ENCODE results near the gene PDE7B.
"Not testable (repeated sequence)": the region's sequence is repeated elsewhere in the genome, so short reads cannot be mapped to it uniquely, and the experiment has no call there.

Gene PDE7B

GRCh38 chr6:136095986-136096385 is 244.5 kb downstream of the PDE7B start:
- Mint-ChIP-seq H3K9me3 (peaks cover 4 to 8% of the 10 kb centered on the region in 2 donors), H3K36me3 (ENCODE audit: insufficient read depth) (no peaks in the 10 kb centered on the region), H3K4me1 (ENCODE audit: low read depth in 2 of 2) (no peaks in the 10 kb centered on the region), H3K27me3 (peaks cover 0 to 13% of the 10 kb centered on the region in 2 donors), H3K4me3 (no peak overlapping the region), H3K27ac (no peak overlapping the region)
- ATAC-seq (replicated peaks) (no peak), DNase-seq (no peak)

- ATAC-seq (replicated peaks) (no peak), DNase-seq (no peak)
- Mint-ChIP-seq H3K27me3 (peaks cover 20 to 24% of the 10 kb centered on the region in 2 donors), H3K9me3 (no peaks in the 10 kb centered on the region), H3K4me3 (no peak overlapping the region), H3K36me3 (ENCODE audit: insufficient read depth) (no peaks in the 10 kb centered on the region), H3K27ac (no peak overlapping the region), H3K4me1 (ENCODE audit: low read depth in 2 of 2) (peaks cover 0 to 1% of the 10 kb centered on the region in 2 donors)
These were observed 251.6 kb downstream of the PDE7B start for GRCh38 chr6:136102991-136103688.

GRCh38 chr6:136103763-136104311 is 252.3 kb downstream of the PDE7B start:
- ATAC-seq (replicated peaks): no peak
- DNase-seq: no peak
- H3K36me3 Mint-ChIP-seq (ENCODE audit: insufficient read depth): no peaks in the 10 kb centered on the region
- no peak overlapping the region for H3K4me3 Mint-ChIP-seq
- peaks cover 0 to 1% of the 10 kb centered on the region in 2 donors for H3K4me1 Mint-ChIP-seq (ENCODE audit: low read depth in 2 of 2)
- no peaks in the 10 kb centered on the region for H3K9me3 Mint-ChIP-seq
- peaks cover 20 to 31% of the 10 kb centered on the region in 2 donors for H3K27me3 Mint-ChIP-seq
- H3K27ac Mint-ChIP-seq: no peak overlapping the region

GRCh38 chr6:136104556-136104955 is 253.1 kb downstream of the PDE7B start:
- Mint-ChIP-seq H3K27me3 (peaks cover 26 to 38% of the 10 kb centered on the region in 2 donors), H3K27ac (no peak overlapping the region), H3K9me3 (no peaks in the 10 kb centered on the region), H3K4me3 (no peak overlapping the region), H3K36me3 (ENCODE audit: insufficient read depth) (no peaks in the 10 kb centered on the region), H3K4me1 (ENCODE audit: low read depth in 2 of 2) (peaks cover 0 to 1% of the 10 kb centered on the region in 2 donors)
- ATAC-seq (replicated peaks) (no peak), DNase-seq (no peak)

- not testable (repeated sequence) for ATAC-seq (replicated peaks); DNase-seq; H3K27ac Mint-ChIP-seq; H3K4me1 Mint-ChIP-seq (ENCODE audit: low read depth in 2 of 2); H3K9me3 Mint-ChIP-seq; H3K4me3 Mint-ChIP-seq; H3K36me3 Mint-ChIP-seq (ENCODE audit: insufficient read depth)
- H3K27me3 Mint-ChIP-seq: peaks cover 38 to 48% of the 10 kb centered on the region in 2 donors
These were observed 254.3 kb downstream of the PDE7B start for GRCh38 chr6:136105797-136106196.

- peaks cover 0 to 1% of the 10 kb centered on the region in 2 donors for H3K4me1 Mint-ChIP-seq (ENCODE audit: low read depth in 2 of 2)
- DNase-seq (no peak), ATAC-seq (replicated peaks) (no peak)
- H3K9me3 Mint-ChIP-seq: no peaks in the 10 kb centered on the region
- peaks cover 43 to 57% of the 10 kb centered on the region in 2 donors for H3K27me3 Mint-ChIP-seq
- no peak overlapping the region for H3K27ac Mint-ChIP-seq
- H3K36me3 Mint-ChIP-seq (ENCODE audit: insufficient read depth): no peaks in the 10 kb centered on the region
- H3K4me3 Mint-ChIP-seq: no peak overlapping the region
These were observed 257.0 kb downstream of the PDE7B start for GRCh38 chr6:136108361-136108945.

GRCh38 chr6:136111831-136112230 is 260.3 kb downstream of the PDE7B start:
- no peak for DNase-seq
- Mint-ChIP-seq H3K9me3 (no peaks in the 10 kb centered on the region), H3K4me3 (no peak overlapping the region)

GRCh38 chr6:136112262-136112661 is 260.8 kb downstream of the PDE7B start:
- Mint-ChIP-seq H3K27me3 (peaks cover 69 to 71% of the 10 kb centered on the region in 2 donors), H3K4me1 (ENCODE audit: low read depth in 2 of 2) (no peaks in the 10 kb centered on the region), H3K36me3 (ENCODE audit: insufficient read depth) (no peaks in the 10 kb centered on the region), H3K4me3 (no peak overlapping the region), H3K9me3 (no peaks in the 10 kb centered on the region), H3K27ac (no peak overlapping the region)
- DNase-seq (no peak), ATAC-seq (replicated peaks) (no peak)

More at GRCh38 chr6:136111831-136112230, 260.3 kb downstream of the PDE7B start:
- no peaks in the 10 kb centered on the region for H3K4me1 Mint-ChIP-seq (ENCODE audit: low read depth in 2 of 2)
- no peaks in the 10 kb centered on the region for H3K36me3 Mint-ChIP-seq (ENCODE audit: insufficient read depth)
- H3K27ac Mint-ChIP-seq: no peak overlapping the region
- no peak for ATAC-seq (replicated peaks)
- H3K27me3 Mint-ChIP-seq: peaks cover 69 to 71% of the 10 kb centered on the region in 2 donors

GRCh38 chr6:136113736-136114173 is 262.3 kb downstream of the PDE7B start:
- ATAC-seq (replicated peaks) (peak; percentile 27), DNase-seq (no peak)
- H3K36me3 Mint-ChIP-seq (ENCODE audit: insufficient read depth): no peaks in the 10 kb centered on the region
- no peak overlapping the region for H3K4me3 Mint-ChIP-seq
- H3K4me1 Mint-ChIP-seq (ENCODE audit: low read depth in 2 of 2): no peaks in the 10 kb centered on the region
- no peak overlapping the region for H3K27ac Mint-ChIP-seq
- H3K9me3 Mint-ChIP-seq: no peaks in the 10 kb centered on the region
- peaks cover 65 to 78% of the 10 kb centered on the region in 2 donors for H3K27me3 Mint-ChIP-seq

- no peaks in the 10 kb centered on the region for H3K4me1 Mint-ChIP-seq (ENCODE audit: low read depth in 2 of 2)
- peaks cover 56 to 71% of the 10 kb centered on the region in 2 donors for H3K27me3 Mint-ChIP-seq
- no peaks in the 10 kb centered on the region for H3K9me3 Mint-ChIP-seq
- no peak overlapping the region for H3K4me3 Mint-ChIP-seq
- no peak overlapping the region for H3K27ac Mint-ChIP-seq
- no peak for ATAC-seq (replicated peaks)
- DNase-seq: no peak
- H3K36me3 Mint-ChIP-seq (ENCODE audit: insufficient read depth): no peaks in the 10 kb centered on the region
These were observed 263.2 kb downstream of the PDE7B start for GRCh38 chr6:136114661-136115060.

- Mint-ChIP-seq H3K27ac (no peak overlapping the region), H3K9me3 (no peaks in the 10 kb centered on the region), H3K4me3 (no peak overlapping the region), H3K4me1 (ENCODE audit: low read depth in 2 of 2) (no peaks in the 10 kb centered on the region), H3K36me3 (ENCODE audit: insufficient read depth) (no peaks in the 10 kb centered on the region), H3K27me3 (peaks cover 51 to 58% of the 10 kb centered on the region in 2 donors)
- DNase-seq: no peak
- no peak for ATAC-seq (replicated peaks)
These were observed 264.4 kb downstream of the PDE7B start for GRCh38 chr6:136115941-136116340.

GRCh38 chr6:136117081-136117480 is 265.6 kb downstream of the PDE7B start:
- Mint-ChIP-seq H3K4me3 (no peak overlapping the region), H3K4me1 (ENCODE audit: low read depth in 2 of 2) (no peaks in the 10 kb centered on the region), H3K27me3 (peaks cover 46 to 53% of the 10 kb centered on the region in 2 donors), H3K36me3 (ENCODE audit: insufficient read depth) (no peaks in the 10 kb centered on the region), H3K9me3 (no peaks in the 10 kb centered on the region), H3K27ac (no peak overlapping the region)
- DNase-seq: no peak
- ATAC-seq (replicated peaks): no peak

- H3K27ac Mint-ChIP-seq: no peak overlapping the region
- H3K4me1 Mint-ChIP-seq (ENCODE audit: low read depth in 2 of 2): no peaks in the 10 kb centered on the region
- DNase-seq (no peak), ATAC-seq (replicated peaks) (no peak)
- H3K4me3 Mint-ChIP-seq: no peak overlapping the region
- H3K9me3 Mint-ChIP-seq: no peaks in the 10 kb centered on the region
- peaks cover 34 to 44% of the 10 kb centered on the region in 2 donors for H3K27me3 Mint-ChIP-seq
- H3K36me3 Mint-ChIP-seq (ENCODE audit: insufficient read depth): no peaks in the 10 kb centered on the region
These were observed 267.3 kb downstream of the PDE7B start for GRCh38 chr6:136118787-136119186.

GRCh38 chr6:136123468-136123867 is 272.0 kb downstream of the PDE7B start:
- no peaks in the 10 kb centered on the region for H3K4me1 Mint-ChIP-seq (ENCODE audit: low read depth in 2 of 2)
- H3K9me3 Mint-ChIP-seq: no peaks in the 10 kb centered on the region
- H3K4me3 Mint-ChIP-seq: no peak overlapping the region
- H3K27ac Mint-ChIP-seq: no peak overlapping the region
- H3K36me3 Mint-ChIP-seq (ENCODE audit: insufficient read depth): no peaks in the 10 kb centered on the region
- ATAC-seq (replicated peaks) (no peak), DNase-seq (no peak)
- H3K27me3 Mint-ChIP-seq: peaks cover 9 to 12% of the 10 kb centered on the region in 2 donors
